NCI-H1930 (cell line): Measurements from ENCODE around the gene ELAVL1.
"Not testable (repeated sequence)": the region's sequence is repeated elsewhere in the genome, so short reads cannot be mapped to it uniquely, and the experiment has no call there.

Experiments
- DNase-seq, 2 experiments: peaks; one replicate each; lab custom pipeline; 2025; lab: John Stamatoyannopoulos, UW

The ELAVL1 gene

DNA sequence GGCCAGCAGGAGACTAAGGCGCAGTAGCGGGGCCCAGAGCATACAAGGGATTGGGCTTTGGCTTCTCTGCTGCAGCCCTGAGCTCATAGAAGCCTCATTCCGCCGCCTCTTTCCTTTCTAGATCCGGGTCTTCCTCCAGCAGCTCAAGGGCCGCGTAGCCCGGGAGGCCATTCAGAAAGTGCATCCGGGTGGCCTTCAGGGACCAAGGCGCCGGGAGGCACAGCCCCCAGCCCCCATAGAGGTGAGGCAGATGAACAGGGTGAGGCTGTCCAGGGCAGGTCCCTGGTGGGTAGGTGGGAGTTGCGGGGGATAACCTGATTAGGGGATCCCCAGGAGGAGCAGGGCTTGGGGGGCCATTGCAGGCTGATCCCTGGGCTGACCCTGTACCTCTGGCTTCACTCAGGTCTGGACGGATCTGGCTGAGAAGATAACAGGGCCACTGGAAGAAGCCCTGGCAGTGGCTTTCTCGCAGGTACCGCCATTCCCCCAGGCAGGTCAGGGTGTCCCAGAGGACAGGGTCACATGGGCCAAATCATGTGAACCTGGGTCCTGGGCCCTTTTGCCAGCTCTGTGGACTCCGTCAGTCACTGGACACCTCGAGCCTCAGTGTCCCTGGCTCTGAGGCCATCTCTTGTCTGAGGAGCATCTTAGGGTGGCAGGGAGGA lies 84.0 kb downstream of the ELAVL1 start:
- DNase-seq = no peak

DNA sequence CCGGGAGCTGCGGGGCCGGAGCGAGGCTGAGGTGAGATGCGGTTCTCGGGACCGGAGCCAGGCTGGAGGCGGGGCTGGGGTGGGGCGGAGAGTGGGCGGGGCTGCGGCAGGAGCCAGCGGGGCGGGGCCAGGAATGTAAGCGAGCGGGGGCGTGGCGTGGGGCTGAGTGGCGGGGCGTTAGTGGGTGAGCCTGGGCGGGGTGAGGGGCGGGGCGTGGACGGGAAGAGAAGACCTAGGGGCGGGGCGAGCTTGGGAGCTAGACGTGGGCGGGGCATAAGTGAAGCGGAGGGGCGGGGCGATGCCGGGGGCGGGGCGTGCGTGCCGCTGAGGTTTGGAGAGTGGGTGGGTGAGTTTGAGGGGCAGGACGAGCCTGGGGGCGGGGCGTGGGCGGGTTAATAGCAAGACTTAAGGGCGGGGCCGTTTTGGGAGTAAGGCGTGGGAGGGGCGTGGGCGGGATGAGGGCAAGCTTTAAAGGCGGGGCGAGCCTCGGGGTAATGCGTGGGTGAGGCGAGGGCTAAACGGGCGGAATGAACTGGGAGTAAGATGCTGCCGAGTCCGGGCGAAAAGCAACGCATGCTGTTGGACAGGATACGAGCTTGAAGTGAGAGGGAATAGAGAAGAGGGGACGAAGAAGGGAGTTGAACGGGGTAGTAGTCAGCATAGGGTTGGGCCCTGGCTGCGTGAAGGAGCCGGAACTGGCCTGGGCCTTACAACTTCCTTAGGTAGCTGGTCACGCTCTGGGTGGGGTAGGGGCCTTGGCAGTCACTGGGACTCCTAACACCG lies 84.7 kb downstream of the ELAVL1 start:
- DNase-seq = peak; percentile 81 to 87

DNA sequence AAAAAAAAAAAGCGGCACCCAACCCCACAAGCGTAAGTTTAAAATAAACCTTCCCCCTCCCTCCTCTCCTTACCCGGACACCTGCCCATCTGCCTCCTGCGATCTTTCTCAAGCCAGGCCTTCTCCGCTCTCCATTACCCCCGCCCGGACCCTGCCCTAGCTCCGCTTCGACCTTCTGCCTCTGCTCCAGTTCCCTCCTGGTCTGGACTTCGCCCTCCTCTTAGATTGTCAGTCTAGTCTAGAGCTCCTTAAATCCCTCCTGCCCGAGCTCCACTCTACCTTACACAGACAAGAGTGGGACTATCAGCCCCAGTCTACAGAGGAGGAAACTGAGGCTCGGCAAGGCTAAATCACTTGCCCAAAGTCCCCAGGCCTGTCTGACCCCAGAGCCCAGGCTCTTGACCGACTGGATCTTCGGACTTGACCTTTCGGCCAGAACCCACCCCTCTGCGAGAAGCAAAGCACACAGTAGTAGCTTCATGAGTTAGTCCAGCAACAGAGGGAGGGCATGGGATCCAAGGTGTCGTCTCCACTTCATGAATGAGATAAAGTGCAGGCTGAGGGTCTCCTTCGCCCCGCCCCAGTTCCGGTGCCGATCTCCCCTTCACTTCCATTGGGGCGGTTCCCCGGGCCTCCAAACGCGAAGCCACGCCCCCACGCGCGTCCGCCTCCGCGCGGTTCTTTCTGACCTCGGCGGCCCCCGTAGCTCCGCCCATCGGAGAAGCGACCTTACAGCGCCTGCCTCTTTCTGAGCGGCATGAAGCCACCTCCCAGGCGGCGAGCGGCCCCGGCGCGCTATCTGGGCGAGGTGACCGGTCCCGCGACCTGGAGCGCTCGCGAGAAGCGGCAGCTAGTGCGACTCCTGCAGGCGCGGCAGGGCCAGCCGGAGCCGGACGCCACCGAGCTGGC lies 85.6 kb downstream of the ELAVL1 start, which contains the start of gene SNAPC2:
TSS of gene SNAPC2 (plus strand) at position 729 of the 909 bp plus-strand sequence. CDS start at position 758, 29 bp downstream.
- DNase-seq = peak; percentile 83 to 86

DNA sequence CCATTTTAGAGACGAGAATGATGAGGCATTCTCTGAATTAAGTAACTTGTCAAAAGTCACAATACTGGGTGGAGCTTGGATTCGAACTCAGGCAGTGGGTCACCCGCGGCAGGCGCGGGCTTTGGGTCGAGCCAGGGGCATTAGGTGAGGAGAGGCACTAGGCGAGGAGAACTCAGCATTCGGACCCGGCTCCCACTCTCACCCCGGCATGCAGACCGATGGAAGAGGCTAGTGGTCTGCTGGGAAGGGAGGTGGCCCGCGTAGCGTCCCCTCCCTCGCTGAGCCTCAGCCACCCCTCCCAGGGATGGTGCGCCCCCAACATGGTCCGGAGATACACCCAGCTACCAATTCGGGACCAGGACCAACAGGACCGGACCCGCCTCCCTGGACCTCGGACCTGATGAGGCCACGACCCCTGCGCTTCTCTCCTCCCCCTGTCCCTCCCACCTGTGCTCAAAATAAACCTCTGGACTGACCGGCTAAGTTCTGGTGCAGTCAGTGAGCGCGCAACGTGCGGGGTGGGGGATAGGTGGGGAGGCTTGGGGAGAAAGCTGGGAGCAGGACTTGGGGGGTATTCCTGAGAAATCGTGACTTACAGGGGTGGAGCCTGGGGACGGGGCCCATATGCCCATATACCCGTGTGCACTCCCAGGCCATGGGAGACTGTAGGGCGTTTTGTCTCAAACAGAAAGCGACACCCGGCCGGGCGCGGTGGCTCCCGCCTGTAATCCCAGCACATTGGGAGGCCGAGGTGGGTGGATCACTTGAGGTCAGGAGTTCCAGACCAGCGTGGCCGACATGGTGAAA lies 86.6 kb downstream of the ELAVL1 start:
- DNase-seq = no peak

DNA sequence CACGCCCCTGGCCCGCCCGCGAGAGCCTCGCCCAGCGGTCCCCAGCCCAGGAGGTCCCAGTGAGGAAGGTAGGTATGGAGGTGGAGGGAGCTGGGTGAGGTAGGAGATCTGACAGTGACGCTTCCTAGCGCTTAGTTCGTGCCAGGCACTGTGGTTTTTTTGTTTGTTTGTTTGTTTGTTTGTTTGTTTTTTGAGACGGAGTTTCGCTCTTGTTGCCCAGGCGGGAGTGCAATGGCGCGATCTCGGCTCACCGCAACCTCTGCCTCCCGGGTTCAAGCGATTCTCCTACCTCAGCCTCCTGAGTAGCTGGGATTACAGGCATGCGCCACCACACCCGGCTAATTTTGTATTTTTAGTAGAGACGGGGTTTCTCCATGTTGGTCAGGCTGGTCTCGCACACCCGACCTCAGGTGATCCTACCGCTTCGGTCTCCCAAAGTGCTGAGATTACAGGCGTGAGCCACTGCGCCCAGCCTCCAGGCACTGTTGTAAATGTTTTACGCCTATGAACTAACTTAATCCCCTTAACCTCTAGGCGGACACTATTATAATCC lies 87.3 kb downstream of the ELAVL1 start:
- DNase-seq = not testable (repeated sequence)

DNA sequence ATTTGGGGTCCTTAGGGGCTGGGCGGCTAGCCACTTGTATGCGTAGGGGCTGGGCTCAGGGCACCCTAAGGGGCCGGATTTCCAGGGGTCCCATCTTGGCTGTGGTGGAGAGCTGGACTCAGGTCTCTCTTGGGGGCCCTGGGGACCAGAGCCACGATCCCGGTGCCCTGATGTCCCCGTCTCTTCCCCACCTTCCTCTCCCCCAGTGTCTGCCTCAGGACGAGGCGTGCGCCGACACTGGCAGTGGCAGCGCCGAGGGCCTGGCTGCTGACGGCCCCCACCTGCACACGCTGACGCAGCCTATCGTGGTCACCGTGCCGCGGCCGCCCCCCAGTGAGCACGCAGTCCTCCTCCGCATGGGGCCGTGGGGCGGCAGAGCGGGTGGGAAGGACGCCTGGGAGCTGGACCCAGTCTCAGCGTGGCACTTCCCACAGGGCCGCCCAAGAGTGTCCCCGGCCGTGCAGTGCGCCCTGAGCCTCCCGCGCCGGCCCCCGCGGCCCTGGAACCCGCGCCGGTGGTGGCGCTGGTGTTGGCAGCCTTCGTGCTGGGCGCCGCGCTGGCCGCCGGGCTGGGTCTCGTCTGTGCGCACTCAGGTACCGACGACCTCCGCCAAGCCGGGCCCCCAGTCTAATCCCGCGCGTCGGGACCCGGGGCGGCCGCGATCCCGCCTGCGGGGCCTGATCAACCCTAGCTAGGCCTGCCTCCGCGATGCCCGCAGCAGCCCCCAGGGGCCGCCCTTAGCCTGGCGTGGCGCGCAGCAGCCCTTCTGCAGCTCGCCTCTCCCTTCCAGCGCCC lies 88.0 kb downstream of the ELAVL1 start:
- peak; percentile 39 to 72 for DNase-seq

DNA sequence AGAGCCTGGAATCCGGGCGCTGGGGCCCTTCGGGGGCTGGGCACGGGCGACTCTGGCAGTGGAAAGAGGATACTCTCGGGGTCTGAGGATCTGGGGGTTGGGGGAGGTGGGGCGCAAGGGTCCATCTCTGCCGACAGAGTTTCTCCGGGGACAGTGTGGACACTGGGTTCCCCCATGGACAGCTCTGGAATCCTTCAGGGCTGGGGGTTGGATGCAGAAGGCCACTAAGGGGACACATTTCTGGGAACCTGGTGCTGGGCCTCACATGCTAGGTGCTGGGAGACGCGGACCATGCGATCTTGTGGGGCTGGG lies 88.5 kb downstream of the ELAVL1 start:
- DNase-seq = no peak

DNA sequence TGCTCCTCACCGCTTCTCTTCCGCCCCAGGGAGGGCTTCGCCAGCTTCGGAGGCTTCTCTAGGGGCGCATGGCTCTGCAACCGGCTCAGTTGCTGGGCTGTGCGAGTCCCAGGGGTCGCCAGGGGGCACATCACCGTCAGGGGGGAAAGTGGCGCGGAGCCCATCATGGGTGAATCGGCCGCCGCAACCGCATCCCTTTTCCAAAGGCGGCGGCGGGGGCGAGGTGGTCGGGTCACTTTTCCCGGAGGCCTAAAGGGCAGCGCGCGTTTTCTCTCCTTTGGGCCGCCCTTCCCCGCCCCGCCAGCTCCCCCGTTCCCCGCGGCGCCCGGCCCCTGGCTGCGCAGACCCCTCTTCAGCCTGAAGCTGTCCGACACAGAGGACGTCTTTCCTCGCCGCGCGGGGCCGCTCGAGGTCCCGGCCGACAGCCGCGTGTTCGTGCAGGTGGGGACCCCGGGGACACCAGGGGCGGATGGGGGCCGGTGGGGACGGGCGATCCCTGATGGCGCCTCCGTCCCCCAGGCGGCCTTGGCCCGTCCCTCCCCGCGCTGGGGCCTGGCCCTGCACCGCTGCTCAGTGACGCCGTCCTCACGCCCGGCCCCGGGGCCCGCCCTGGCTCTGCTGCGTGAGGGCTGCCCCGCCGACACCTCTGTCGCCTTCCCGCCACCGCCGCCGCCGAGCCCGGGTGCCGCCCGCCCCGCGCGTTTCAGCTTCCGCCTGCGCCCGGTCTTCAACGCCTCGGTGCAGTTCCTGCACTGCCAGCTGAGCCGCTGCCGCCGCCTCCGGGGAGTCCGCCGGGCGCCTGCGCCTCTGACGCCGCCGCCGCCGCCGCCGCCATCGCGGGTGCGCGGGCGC lies 89.1 kb downstream of the ELAVL1 start:
- no peak for DNase-seq

DNA sequence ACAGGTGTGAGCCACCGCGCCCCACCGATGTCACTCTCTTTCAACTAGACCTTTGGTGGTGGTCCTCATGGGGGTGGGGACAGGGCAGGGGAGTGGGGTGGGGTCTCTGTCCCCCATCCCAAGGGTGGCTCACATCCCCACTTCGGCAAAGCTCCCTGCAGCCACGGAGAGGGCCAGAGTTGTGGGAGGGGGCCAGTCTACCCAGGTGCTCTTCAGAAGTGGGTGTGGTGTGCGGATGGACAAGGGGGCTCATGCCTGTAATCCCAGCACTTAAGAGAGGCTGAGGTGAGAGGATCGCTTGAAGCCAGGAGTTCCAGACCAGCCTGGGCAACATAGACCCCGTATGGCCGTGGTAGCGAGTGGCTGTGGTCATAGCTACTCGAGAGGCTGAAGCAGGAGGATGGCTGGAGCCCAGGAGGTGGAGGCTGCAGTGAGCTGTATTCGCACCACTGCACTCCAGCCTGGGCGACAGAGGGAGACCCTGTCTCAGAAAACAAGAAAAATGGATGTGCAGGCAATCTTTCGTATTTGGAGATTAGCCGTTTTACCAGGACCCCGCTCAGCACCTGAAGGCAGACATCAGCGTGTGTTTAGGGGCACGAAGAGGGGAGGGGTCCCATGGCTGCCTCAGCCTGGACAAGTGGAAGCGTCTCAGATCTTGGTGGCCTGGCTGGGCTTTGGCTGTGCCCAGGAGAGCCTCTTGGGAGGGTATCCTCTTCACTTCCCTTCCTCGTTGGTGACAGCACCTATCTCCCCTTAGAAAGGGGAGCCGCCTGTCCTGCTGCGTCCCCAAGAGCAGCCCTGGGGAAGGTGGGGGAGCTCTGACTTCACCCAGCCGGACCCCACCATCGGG lies 90.0 kb downstream of the ELAVL1 start:
- DNase-seq = no peak

DNA sequence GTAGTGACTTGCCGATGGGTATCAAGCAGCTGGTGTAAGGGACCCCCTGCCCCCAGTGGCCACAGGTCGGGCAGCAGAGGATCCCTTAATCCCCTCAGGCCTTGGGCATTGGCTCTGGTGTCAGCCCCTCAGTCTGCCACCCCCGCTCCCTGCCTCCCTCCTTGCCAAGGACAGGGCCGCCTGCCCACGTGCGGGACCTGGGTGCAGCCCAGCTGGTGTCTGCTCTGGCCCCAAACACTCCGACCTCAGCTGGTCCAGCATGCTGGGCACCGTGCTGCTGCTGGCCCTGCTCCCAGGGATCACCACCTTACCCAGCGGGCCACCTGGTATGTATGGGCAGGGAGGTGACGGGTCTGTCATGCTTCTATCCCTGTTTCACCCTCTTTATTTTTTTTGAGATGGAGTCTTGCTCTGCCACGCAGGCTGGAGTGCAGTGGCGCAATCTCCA lies 90.8 kb downstream of the ELAVL1 start, which contains the start of gene TGFBR3L:
TSS of gene TGFBR3L (plus strand) at position 233 of the 448 bp plus-strand sequence.
- no peak for DNase-seq

DNA sequence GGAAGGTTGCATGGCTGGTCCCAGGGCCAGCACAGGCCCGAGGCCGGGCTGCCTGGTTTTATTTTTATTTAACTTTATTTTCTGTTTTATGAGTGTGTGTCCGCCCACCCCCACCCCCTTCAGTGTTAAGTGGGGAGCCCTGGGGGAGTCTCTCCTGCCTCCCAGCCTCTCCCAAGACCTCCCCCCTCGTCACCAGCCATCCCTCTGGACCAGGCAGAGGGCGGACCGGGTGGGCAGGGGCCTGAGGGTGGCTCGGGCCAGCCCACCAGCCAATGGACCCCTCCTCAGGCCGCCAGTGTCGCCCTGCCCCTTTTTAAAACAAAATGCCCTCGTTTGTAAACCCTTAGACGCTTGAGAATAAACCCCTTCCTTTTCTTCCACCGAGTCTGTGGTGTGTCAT lies 91.3 kb downstream of the ELAVL1 start:
- DNase-seq = no peak

DNA sequence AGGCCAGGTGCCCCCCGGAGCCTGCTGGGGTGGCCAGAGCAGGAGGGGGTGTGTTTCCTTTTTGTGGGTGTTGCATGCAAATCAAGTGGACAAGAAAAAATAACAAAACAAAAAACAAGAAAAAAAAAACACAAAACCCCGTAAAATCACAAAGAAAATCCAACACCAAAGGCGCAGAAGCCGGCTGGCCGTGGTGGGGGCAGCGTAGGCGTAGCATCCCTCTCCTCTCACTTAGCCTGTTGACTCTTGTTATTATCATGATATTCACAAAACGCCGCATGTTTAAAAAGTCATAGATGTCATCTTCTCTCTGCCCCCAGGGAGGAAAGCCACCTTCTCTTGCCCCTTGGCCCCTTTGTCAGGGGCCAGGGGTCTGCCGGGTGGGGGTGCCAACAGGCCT lies 91.8 kb downstream of the ELAVL1 start:
- no peak for DNase-seq

DNA sequence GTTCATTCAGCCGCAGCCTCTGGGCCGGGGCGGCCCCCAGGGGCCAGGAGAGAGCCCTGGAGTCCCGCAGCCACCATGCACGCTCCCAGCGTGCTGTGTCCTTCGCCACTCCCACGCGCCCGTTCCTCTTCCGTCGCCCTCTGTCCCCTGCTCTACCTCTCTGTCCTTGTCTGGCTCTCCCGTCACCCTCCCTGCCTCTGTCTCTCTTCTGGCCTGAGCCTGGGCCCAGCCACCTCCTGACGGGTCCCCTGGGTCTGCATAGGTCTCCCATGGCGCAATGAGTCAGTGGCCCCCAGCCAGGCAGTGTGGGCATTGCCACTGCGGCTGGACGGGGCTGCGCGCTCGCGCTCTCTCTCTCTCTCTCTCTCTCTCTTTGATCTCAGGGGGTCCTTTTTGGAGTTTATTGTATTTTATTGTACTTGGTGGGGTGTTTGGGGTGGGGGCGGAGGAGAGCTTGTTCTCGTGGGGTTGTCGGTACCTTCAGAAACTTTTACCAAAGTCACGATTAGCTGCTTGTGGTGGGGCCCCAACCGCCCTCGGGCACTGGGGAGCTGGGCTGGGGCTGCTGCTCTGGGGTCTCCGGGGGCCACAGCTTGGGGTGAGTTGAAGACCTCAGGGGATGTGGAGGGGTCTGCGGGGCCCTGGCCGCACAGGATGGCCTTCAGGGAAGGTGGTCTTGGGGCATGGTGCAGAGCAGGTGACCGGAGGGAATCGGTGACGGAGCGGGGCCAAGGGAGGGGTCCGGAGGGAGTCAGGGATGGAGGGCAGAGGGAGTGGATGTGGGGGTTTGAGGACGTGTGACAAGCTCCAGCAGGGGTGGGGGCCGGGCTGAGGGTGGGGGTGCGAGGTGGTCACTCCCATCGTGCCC lies 92.5 kb downstream of the ELAVL1 start:
- DNase-seq = no peak

DNA sequence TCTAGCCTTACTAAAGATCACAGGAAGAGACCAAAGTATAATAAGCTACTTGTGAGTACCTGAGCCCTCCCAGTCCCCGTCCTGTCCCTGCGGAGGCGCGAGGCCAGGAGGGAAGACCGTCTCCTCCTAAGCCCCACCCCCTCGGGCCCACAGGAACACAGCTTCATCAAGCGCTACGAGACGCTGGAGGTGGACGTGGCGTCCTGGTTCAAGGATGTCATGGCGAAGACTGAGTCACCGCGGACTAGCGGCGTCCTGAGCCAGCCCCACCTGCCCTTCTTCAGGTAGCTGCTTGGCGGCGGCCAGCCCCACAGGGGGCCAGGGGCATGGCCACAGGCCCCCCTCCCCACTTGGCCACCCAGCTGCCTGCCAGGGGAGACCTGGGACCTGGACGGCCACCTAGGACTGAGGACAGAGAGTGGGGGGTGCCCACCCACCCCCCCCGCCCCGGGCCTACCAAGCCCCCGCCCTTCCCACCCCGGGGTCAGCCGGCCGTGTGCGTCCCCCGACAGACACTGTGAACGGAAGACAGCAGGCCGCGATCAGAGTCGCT lies 93.2 kb downstream of the ELAVL1 start:
- no peak for DNase-seq

DNA sequence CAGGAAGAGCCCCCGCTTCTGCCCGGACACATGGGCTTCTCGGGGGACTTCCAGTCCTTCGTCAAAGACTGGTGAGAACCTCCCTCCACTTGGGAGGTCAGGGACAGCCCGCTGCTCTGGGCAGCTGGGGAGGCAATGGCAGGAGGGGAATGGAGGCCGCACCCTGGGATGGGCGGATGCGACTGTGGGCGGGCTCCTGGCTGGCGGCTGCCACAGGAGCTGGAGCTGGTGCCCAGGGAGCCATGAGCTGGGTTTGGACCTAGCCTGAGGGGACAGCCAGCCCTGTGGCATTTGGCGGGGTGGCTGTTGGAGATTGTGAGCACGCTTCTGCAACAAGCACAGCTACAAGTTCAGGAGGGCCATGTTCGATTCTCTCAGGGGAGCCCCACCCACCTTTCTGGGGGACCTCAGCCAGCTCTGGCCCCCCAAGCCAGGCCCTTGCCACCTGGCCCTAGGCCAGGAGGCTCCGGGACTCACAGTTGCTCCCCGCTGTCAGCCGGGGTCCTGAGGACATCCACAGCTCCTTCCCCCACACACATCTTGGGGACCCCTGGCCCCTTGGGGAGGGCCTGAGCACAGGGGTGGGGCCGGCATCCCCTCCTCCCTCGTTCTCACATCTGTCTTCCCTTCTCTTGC lies 93.8 kb downstream of the ELAVL1 start:
- no peak for DNase-seq

DNA sequence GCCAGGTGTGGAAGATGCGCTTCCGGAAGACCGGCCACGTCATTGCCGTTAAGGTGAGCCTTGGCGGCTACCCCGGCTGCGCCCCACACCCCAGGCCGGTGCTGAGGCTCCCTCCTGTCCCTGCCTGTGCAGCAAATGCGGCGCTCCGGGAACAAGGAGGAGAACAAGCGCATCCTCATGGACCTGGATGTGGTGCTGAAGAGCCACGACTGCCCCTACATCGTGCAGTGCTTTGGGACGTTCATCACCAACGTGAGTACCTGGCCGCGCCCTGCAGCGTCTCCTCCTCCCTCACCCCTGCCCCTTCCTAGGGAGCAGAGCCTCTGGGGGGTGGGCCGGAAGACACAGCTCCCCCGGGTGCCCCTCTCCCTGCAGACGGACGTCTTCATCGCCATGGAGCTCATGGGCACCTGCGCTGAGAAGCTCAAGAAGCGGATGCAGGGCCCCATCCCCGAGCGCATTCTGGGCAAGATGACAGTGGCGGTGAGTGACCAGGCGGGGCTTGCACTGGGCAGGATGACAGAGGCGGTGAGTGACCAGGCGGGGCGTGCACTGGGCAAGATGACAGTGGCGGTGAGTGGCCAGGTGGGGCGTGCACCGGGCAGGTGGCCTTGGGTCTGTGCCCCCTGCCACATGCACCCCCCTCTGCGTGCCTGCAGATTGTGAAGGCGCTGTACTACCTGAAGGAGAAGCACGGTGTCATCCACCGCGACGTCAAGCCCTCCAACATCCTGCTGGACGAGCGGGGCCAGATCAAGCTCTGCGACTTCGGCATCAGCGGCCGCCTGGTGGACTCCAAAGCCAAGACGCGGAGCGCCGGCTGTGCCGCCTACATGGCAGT lies 94.9 kb downstream of the ELAVL1 start:
- no peak for DNase-seq
